Adipocyte (in vitro differentiated cells): ENCODE measurements around the gene NFYC.

ENCODE experiments used
- DNase-seq: peaks from one replicate; pipeline ENCODE4 v3.0.0-alpha.2; 2015; ENCODE audit warnings: low read depth
- H3K27me3 ChIP-seq: replicated peaks from 2 replicates; pipeline ENCODE4 v1.7.0; 2013; ENCODE audit warnings: mild to moderate bottlenecking, low read length, moderate library complexity; ENCODE audit not compliant: control insufficient read depth, insufficient read depth
- H3K36me3 ChIP-seq: 2 replicates; pipeline ENCODE4 v1.7.0; 2013; ENCODE audit warnings: low read length, mild to moderate bottlenecking, moderate library complexity; ENCODE audit not compliant: control insufficient read depth, insufficient read depth, severe bottlenecking
- H3K4me1 ChIP-seq: 2 replicates; pipeline ENCODE4 v1.7.0; 2013; ENCODE audit warnings: mild to moderate bottlenecking, low read length, moderate library complexity; ENCODE audit not compliant: control insufficient read depth, insufficient read depth
- H3K4me3 ChIP-seq: 2 replicates; pipeline ENCODE4 v1.7.0; 2013; ENCODE audit warnings: mild to moderate bottlenecking, low read length, moderate library complexity
- H3K9ac ChIP-seq: 2 replicates; pipeline ENCODE4 v1.7.0; 2013; ENCODE audit warnings: mild to moderate bottlenecking, low read length, moderate library complexity
- H3K9me3 ChIP-seq: 2 replicates; pipeline ENCODE4 v1.7.0; 2013; ENCODE audit warnings: mild to moderate bottlenecking, low read length, moderate library complexity; ENCODE audit not compliant: control insufficient read depth

NFYC gene

GRCh38 chr1:40691538-40692428, at the start of gene NFYC:
Gene NFYC, plus strand, starts transcription at chr1:40691704. Its CDS starts 47,140 bp downstream, at chr1:40738844.
- Histone ChIP-seq H3K4me3 (peak within 1 kb of the TSS; percentile 94), H3K36me3 (peaks cover 5% of the 10 kb centered on the region), H3K4me1 (peaks cover 15% of the 10 kb centered on the region), H3K9me3 (no peaks in the 10 kb centered on the region), H3K27me3 (no peaks in the 10 kb centered on the region), H3K9ac (peak within 1 kb of the TSS; percentile 99)
- peak; percentile 100 for DNase-seq

- Histone ChIP-seq H3K4me1 (peaks cover 5% of the 10 kb centered on the region), H3K27me3 (peaks cover 19% of the 10 kb centered on the region), H3K4me3 (no peak overlapping the region), H3K9ac (no peak overlapping the region), H3K36me3 (no peaks in the 10 kb centered on the region), H3K9me3 (no peaks in the 10 kb centered on the region)
- DNase-seq = no peak
Measured at GRCh38 chr1:40645118-40645680, 46.3 kb upstream of the NFYC start.

- H3K27me3 ChIP-seq = peaks cover 24% of the 10 kb centered on the region
- no peak overlapping the region for H3K4me3 ChIP-seq
- H3K4me1 ChIP-seq = peaks cover 5% of the 10 kb centered on the region
- H3K36me3 ChIP-seq = no peaks in the 10 kb centered on the region
- no peak overlapping the region for H3K9ac ChIP-seq
- DNase-seq = peak; percentile 11
- H3K9me3 ChIP-seq = no peaks in the 10 kb centered on the region
Measured at GRCh38 chr1:40646315-40646714, 45.2 kb upstream of the NFYC start.

- H3K27me3 ChIP-seq = peaks cover 38% of the 10 kb centered on the region
- DNase-seq = no peak
- H3K4me3 ChIP-seq = no peak overlapping the region
- no peaks in the 10 kb centered on the region for H3K36me3 ChIP-seq
- no peaks in the 10 kb centered on the region for H3K9me3 ChIP-seq
- no peak overlapping the region for H3K9ac ChIP-seq
- H3K4me1 ChIP-seq = peaks cover 5% of the 10 kb centered on the region
Measured at GRCh38 chr1:40648200-40648599, 43.3 kb upstream of the NFYC start.

- H3K27me3 ChIP-seq = peaks cover 44% of the 10 kb centered on the region
- no peaks in the 10 kb centered on the region for H3K9me3 ChIP-seq
- DNase-seq = no peak
- no peak overlapping the region for H3K9ac ChIP-seq
- no peaks in the 10 kb centered on the region for H3K36me3 ChIP-seq
- H3K4me1 ChIP-seq = peaks cover 5% of the 10 kb centered on the region
- H3K4me3 ChIP-seq = no peak overlapping the region
Measured at GRCh38 chr1:40648928-40649591, 42.4 kb upstream of the NFYC start.

- H3K4me1 ChIP-seq = peaks cover 5% of the 10 kb centered on the region
- H3K9me3 ChIP-seq = no peaks in the 10 kb centered on the region
- no peak for DNase-seq
- no peak overlapping the region for H3K9ac ChIP-seq
- H3K36me3 ChIP-seq = no peaks in the 10 kb centered on the region
- H3K27me3 ChIP-seq = peaks cover 49% of the 10 kb centered on the region
- no peak overlapping the region for H3K4me3 ChIP-seq
Measured at GRCh38 chr1:40649592-40649930, 41.9 kb upstream of the NFYC start.

- no peaks in the 10 kb centered on the region for H3K9me3 ChIP-seq
- no peaks in the 10 kb centered on the region for H3K36me3 ChIP-seq
Measured at GRCh38 chr1:40650075-40650474, 41.4 kb upstream of the NFYC start.

GRCh38 chr1:40651138-40651857, 40.2 kb upstream of the NFYC start:
- H3K9ac ChIP-seq = no peak overlapping the region
- no peaks in the 10 kb centered on the region for H3K36me3 ChIP-seq
- no peak for DNase-seq
- H3K27me3 ChIP-seq = peaks cover 59% of the 10 kb centered on the region
- no peak overlapping the region for H3K4me3 ChIP-seq
- H3K4me1 ChIP-seq = peaks cover 3% of the 10 kb centered on the region
- no peaks in the 10 kb centered on the region for H3K9me3 ChIP-seq

More at GRCh38 chr1:40650075-40650474, 41.4 kb upstream of the NFYC start:
- Histone ChIP-seq H3K4me1 (peaks cover 5% of the 10 kb centered on the region), H3K27me3 (peaks cover 54% of the 10 kb centered on the region), H3K4me3 (no peak overlapping the region), H3K9ac (no peak overlapping the region)
- DNase-seq = no peak

GRCh38 chr1:40652468-40652867, 39.0 kb upstream of the NFYC start:
- Histone ChIP-seq H3K9me3 (no peaks in the 10 kb centered on the region), H3K4me3 (no peak overlapping the region), H3K36me3 (no peaks in the 10 kb centered on the region), H3K27me3 (peaks cover 59% of the 10 kb centered on the region), H3K4me1 (no peaks in the 10 kb centered on the region), H3K9ac (no peak overlapping the region)
- no peak for DNase-seq

GRCh38 chr1:40652979-40653378, 38.5 kb upstream of the NFYC start:
- no peaks in the 10 kb centered on the region for H3K9me3 ChIP-seq
- DNase-seq = no peak
- H3K4me3 ChIP-seq = no peak overlapping the region
- peaks cover 60% of the 10 kb centered on the region for H3K27me3 ChIP-seq
- no peak overlapping the region for H3K9ac ChIP-seq
- H3K36me3 ChIP-seq = no peaks in the 10 kb centered on the region
- no peaks in the 10 kb centered on the region for H3K4me1 ChIP-seq
